Pancreas (tissue), 10 donors: ENCODE results near the gene SAMD9L. TPM values are rescaled to one million over a fixed set of nuclear protein-coding genes. Genes with fewer than 3 reads are reported as not detected.

Experiments
- ATAC-seq, 4 donors: fragments of 200-7000 bp; cut with Tn5 transposase; one replicate each; pipeline versions ENCODE4 v1.8.0 to v1.9.1; 2020; ENCODE audit warnings: mild to moderate bottlenecking in 4 of 4, moderate library complexity in 4 of 4
- DNase-seq, 6 donors: peaks; one replicate each; pipeline ENCODE4 v3.0.0-alpha.2; 2020
- FAIRE-seq: peaks from 2 replicates; lab custom pipeline; 2012; peaks lifted over from hg19 to GRCh38; lab: Jason Lieb, UNC
- H3K27ac ChIP-seq, 4 donors: fragments of 200-600 bp; sonication (generic); 1 replicate in 3 of 4; 2 replicates in 1 of 4; pipeline versions ENCODE4 v1.5.0 to v1.8.0; 2020
- H3K27me3 ChIP-seq, 4 donors: fragments of 200-600 bp; one replicate each; pipeline ENCODE4 v1.8.0; 2021
- H3K36me3 ChIP-seq, 3 donors: fragments of 200-600 bp; sonication (generic) in 1 of 3; one replicate each; pipeline versions ENCODE4 v1.5.0 to v1.8.0; 2020 to 2021
- H3K4me1 ChIP-seq, 3 donors: fragments of 200-600 bp; one replicate each; pipeline ENCODE4 v1.8.0; 2021
- H3K4me3 ChIP-seq, 4 donors: fragments of 200-600 bp; sonication (generic) in 2 of 4; one replicate each; pipeline versions ENCODE4 v1.5.0 to v1.8.0; 2020 to 2021
- H3K9me3 ChIP-seq, 4 donors: fragments of 200-600 bp; one replicate each; pipeline ENCODE4 v1.8.0; 2021
- WGBS, 2 donors: extraction: QIAGEN DNeasy Blood & Tissue Kit; methylation state at CpG; one replicate each; pipeline ENCODE4 v1.1.7; 2013; 5-methylcytosine and 5-hydroxymethylcytosine counted together
- intact Hi-C, 3 donors: fragments of 100-400 bp; cut with DNase I; formaldehyde crosslinking; loops; one replicate each; pipeline versions ENCODE4 v1.11.1 to v1.14.2; 2022
- polyA plus RNA-seq, 2 donors: library from polyadenylated mRNA; stranded (reverse); fragments of 200-250 nt; gene quantifications; one replicate each; pipeline ENCODE4 v1.2.3, GENCODE V29; 2013
- total RNA-seq, 6 donors: library from RNA; stranded (reverse); fragmentation: NEBNext Ultra II Directional in 4 of 6; extraction: Animal tissue kit (Norgen Biotek cat#: 25700) in 4 of 6; gene quantifications; one replicate each; pipeline versions ENCODE4 v1.2.1 to v1.2.4, GENCODE V29; 2021 to 2023
- TF ChIP-seq, protein P1 (sequence below), 4 donors: fragments of 200-600 bp; sonication (generic) in 3 of 4; IDR thresholded peaks; one replicate each; pipeline versions ENCODE4 v1.5.0 to v1.8.0; 2021; ENCODE audit warnings: antibody characterized with exemption in 4 of 4
- donor health status: healthy with polysubstance abuse.
- donor health status: DM: no; HTN: no; CAD: no; lungs with moderate emphysema.
- donor health status: DM: no; HTN: no; CAD: no.
- donor health status: control.
- donor health status: control.
- donor health status: Bipolar disorder and iron deficiency.
- donor health status: DM: yes; HTN: yes; CAD: no.
- donor health status: DM: no; HTN: no; CAD: no.
- donor health status: DM: no; HTN: no; CAD: no.
- donor health status: DM: yes; HTN: yes; CAD: no.

SAMD9L gene
- total and polyA plus RNA-seq, 8 donors: 1.5 to 7.4 (median 2.1) TPM

DNA sequence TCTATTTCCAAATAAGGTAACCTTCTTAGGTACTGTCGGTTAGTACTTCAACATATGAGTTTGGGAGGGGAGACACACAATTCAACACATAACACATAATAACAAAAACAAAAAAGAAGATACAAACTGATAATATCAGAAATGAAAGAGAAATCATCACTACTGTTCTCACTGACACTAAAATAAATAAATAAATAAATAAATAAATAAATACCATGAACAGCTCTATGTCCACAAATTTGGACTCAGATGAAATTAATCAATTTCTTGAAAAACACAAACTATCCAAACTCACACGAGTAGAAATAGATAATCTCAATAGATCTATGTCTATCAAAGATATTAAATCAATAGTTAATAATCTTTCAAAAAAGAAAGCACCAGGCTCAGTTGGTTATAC lies 24.5 kb upstream of the SAMD9L start:
- no peak for FAIRE-seq
- ATAC-seq: no peak
- Histone ChIP-seq H3K4me1 (no peaks in the 10 kb centered on the region), H3K9me3 (no peaks in the 10 kb centered on the region), H3K4me3 (no peak overlapping the region), H3K27me3 (no peaks in the 10 kb centered on the region), H3K36me3 (no peaks in the 10 kb centered on the region), H3K27ac (no peak overlapping the region)
- no peak for DNase-seq
- WGBS, 2 donors: 54 to 55% methylated on average over 2 of the region's 2 CpGs
- TF ChIP-seq, protein P1, sequence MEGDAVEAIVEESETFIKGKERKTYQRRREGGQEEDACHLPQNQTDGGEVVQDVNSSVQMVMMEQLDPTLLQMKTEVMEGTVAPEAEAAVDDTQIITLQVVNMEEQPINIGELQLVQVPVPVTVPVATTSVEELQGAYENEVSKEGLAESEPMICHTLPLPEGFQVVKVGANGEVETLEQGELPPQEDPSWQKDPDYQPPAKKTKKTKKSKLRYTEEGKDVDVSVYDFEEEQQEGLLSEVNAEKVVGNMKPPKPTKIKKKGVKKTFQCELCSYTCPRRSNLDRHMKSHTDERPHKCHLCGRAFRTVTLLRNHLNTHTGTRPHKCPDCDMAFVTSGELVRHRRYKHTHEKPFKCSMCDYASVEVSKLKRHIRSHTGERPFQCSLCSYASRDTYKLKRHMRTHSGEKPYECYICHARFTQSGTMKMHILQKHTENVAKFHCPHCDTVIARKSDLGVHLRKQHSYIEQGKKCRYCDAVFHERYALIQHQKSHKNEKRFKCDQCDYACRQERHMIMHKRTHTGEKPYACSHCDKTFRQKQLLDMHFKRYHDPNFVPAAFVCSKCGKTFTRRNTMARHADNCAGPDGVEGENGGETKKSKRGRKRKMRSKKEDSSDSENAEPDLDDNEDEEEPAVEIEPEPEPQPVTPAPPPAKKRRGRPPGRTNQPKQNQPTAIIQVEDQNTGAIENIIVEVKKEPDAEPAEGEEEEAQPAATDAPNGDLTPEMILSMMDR (IDR thresholded peaks at IDR 0.05): no peak
- intact Hi-C loops: no loop called here

GRCh38 chr7:93171606-93172226 lies 23.5 kb upstream of the SAMD9L start:
- TF ChIP-seq, protein P1 (IDR thresholded peaks at IDR 0.05): no peak
- H3K27ac ChIP-seq: no peak overlapping the region
- 44 to 49% methylated on average over 2 of the region's 2 CpGs for WGBS, 2 donors
- FAIRE-seq (no peak), ATAC-seq (no peak), DNase-seq (no peak)
- H3K36me3 ChIP-seq: no peaks in the 10 kb centered on the region
- H3K9me3 ChIP-seq: no peaks in the 10 kb centered on the region
- no peaks in the 10 kb centered on the region for H3K4me1 ChIP-seq
- no peak overlapping the region for H3K4me3 ChIP-seq
- H3K27me3 ChIP-seq: no peaks in the 10 kb centered on the region
- intact Hi-C loops: no loop called here

GRCh38 chr7:93165447-93165846 lies 17.3 kb upstream of the SAMD9L start:
- ATAC-seq (peak in 1 of 4 donors; percentile 13), DNase-seq (no peak), FAIRE-seq (no peak)
- TF ChIP-seq, protein P1 (IDR thresholded peaks at IDR 0.05): no peak
- intact Hi-C loops: no loop called here
- Histone ChIP-seq H3K4me1 (no peaks in the 10 kb centered on the region), H3K9me3 (no peaks in the 10 kb centered on the region), H3K27me3 (no peaks in the 10 kb centered on the region), H3K4me3 (no peak overlapping the region), H3K36me3 (no peaks in the 10 kb centered on the region), H3K27ac (no peak overlapping the region)
- 43 to 44% methylated on average over 1 of the region's 1 CpG for WGBS, 2 donors

GRCh38 chr7:93164766-93165165 lies 16.6 kb upstream of the SAMD9L start:
- Histone ChIP-seq H3K4me3 (no peak overlapping the region), H3K4me1 (no peaks in the 10 kb centered on the region), H3K36me3 (no peaks in the 10 kb centered on the region), H3K27ac (no peak overlapping the region), H3K27me3 (no peaks in the 10 kb centered on the region), H3K9me3 (no peaks in the 10 kb centered on the region)
- FAIRE-seq (peak; percentile 69), DNase-seq (no peak), ATAC-seq (no peak)
- TF ChIP-seq, protein P1 (IDR thresholded peaks at IDR 0.05): no peak
- intact Hi-C loops: no loop called here
- 81 to 86% methylated on average over 2 of the region's 2 CpGs for WGBS, 2 donors

- TF ChIP-seq, protein P1 (IDR thresholded peaks at IDR 0.05): no peak
- peak in 3 of 4 donors; percentile 31 to 55 (median 36) for ATAC-seq
- H3K27ac ChIP-seq: no peak overlapping the region
- no peaks in the 10 kb centered on the region for H3K4me1 ChIP-seq
- no peaks in the 10 kb centered on the region for H3K27me3 ChIP-seq
- H3K4me3 ChIP-seq: no peak overlapping the region
- no peaks in the 10 kb centered on the region for H3K36me3 ChIP-seq
- no peak for FAIRE-seq
- DNase-seq: no peak
- intact Hi-C loops: no loop called here
- WGBS, 2 donors: 20 to 25% methylated on average over 3 of the region's 3 CpGs
- no peaks in the 10 kb centered on the region for H3K9me3 ChIP-seq
Measured at GRCh38 chr7:93161181-93161762, 13.1 kb upstream of the SAMD9L start.
